HG02885 (cell line): ENCODE results near the gene ERCC6L2.
A peak's percentile ranks its signal among the peaks of the same experiment; 100 is the strongest.

Experiments used
- ATAC-seq: cut with Tn5 transposase; IDR thresholded peaks from one replicate; pipeline ENCODE4 v1.9.1; 2021; ENCODE audit warnings: mild to moderate bottlenecking; ENCODE audit not compliant: unreplicated experiment, poor library complexity

ERCC6L2 gene

GRCh38 chr9:96015876-96016686 lies 140.6 kb downstream of the ERCC6L2 start:
- ATAC-seq: peak; percentile 75
